ENCODE results near the gene ZBTB40. TPM values are rescaled to one million over a fixed set of nuclear protein-coding genes. Genes with fewer than 3 reads are reported as not detected.

Gene ZBTB40
- total and polyA plus RNA-seq, 9 of the 15 experiments (the other 6 are each of a cell fraction or from before 2014, with no cell fraction given): 2.6 to 26.0 (median 18.8) TPM

- no TSS peak for BruUV-seq (replicated peaks)
- H3K27ac ChIP-seq (ENCODE audit: extremely low read depth, low read depth, low read length): no peak overlapping the region
- no peak overlapping the region for H3K4me3 ChIP-seq
- no peaks in the 10 kb centered on the region for H3K36me3 ChIP-seq (ENCODE audit: control insufficient read depth, insufficient read depth, low read length)
- H3K4me1 ChIP-seq (replicated peaks in 1 of 2; ENCODE audit: control insufficient read depth in 2 of 2, insufficient read depth in 2 of 2, low read length in 2 of 2): no peaks in the 10 kb centered on the region
- DNase-seq (ENCODE audit: extremely low read depth in 1 of 4, low spot score in 3 of 4) (no peak), ATAC-seq (no peak), FAIRE-seq (peak; percentile 55)
- TF ChIP-seq TRIM24 (IDR thresholded peaks at IDR 0.05) (peak in 1 of 2 experiments; percentile 51; a peak in 2 of 4 replicates), POLR2AphosphoS2 (IDR thresholded peaks at IDR 0.05; ENCODE audit: low read length) (no peak), USF2 (CRISPR knock-in tag; IDR thresholded peaks at IDR 0.05) (no peak), ZNF324 (CRISPR knock-in tag; IDR thresholded peaks at IDR 0.05) (peak; percentile 99), TRIM28 (IDR thresholded peaks at IDR 0.05) (peak; percentile 67; the same call in 1 of the 2 replicates), ZNF280A (IDR thresholded peaks at IDR 0.05; ENCODE audit: low read depth, partially characterized antibody) (peak; percentile 74), CBX3 (IDR thresholded peaks at IDR 0.05; ENCODE audit: borderline replicate concordance in 1 of 2, low read length in 2 of 2) (peak in 1 of 2 experiments; percentile 79; a peak in 2 of 3 replicates)
- H3K9me3 ChIP-seq (replicated peaks; ENCODE audit: control insufficient read depth, insufficient read depth, low read depth, low read length): peaks cover 4% of the 10 kb centered on the region
- CTCF ChIA-PET (ENCODE audit: low intra/inter-chr PET ratio): no interaction called here
- H3K79me2 ChIP-seq (ENCODE audit: control insufficient read depth, insufficient read depth, low read length): no peaks in the 10 kb centered on the region
- intact Hi-C loops (cut with micrococcal nuclease): no loop called here
- H3K4me2 ChIP-seq (ENCODE audit: insufficient read depth, low read length): no peak overlapping the region
- H4K20me1 ChIP-seq (replicated peaks; ENCODE audit: control insufficient read depth, insufficient read depth, low read length): no peaks in the 10 kb centered on the region
- H3K27me3 ChIP-seq (ENCODE audit: control insufficient read depth in 2 of 2, insufficient read depth in 2 of 2, low read length in 2 of 2): peaks cover 0 to 5% of the 10 kb centered on the region in 2 experiments; a peak in 1 of 5 replicates
- in situ Hi-C loops (cut with MboI): no loop called here
- no peak overlapping the region for H3K9ac ChIP-seq (ENCODE audit: insufficient read depth in 1 of 2, low read depth in 2 of 2, low read length in 2 of 2)
- no peaks in the 10 kb centered on the region for H3K9me1 ChIP-seq (ENCODE audit: control insufficient read depth, insufficient read depth, low read length)
- no peak overlapping the region for H2AFZ ChIP-seq (ENCODE audit: low read depth, low read length)
- POLR2A ChIA-PET: interaction anchor here (0.6 to 1.6 kb wide), 4 partner anchors 9 to 200 kb away, joined by 3 read pairs; partner anchors contain the start of gene ZBTB40
Measured at GRCh38 chr1:22440582-22440981, 11.1 kb upstream of the ZBTB40 start.

Data from K562 (cell line).